NCI-H82 treated with DMSO at 0.1 percent for 48 hours (cell line): Measurements from ENCODE around the gene SMIM26.
A peak's percentile ranks its signal among the peaks of the same experiment; 100 is the strongest.

Source experiments
- DNase-seq: peaks from one replicate; lab custom pipeline; 2025; ENCODE audit not compliant: unreplicated experiment; lab: John Stamatoyannopoulos, UW

Gene SMIM26

DNA sequence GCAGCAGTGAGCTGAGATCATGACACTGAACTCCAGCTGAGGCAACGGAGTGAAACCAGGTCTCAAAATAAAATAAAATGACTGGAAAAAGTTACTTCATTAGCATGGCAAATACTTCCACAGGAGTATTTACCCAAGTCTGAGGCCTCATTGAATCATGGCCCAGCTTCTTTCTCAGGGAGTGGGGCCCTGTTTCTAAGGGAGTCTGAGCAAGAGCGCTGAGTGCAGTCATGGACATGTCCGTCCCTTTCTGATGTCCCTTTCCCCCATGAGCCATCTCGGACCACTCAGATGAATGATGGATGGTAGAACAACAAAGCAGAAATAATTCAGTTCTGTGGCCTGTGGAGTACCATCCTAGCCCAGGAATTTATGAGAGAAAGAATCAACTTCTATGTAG lies 12.8 kb downstream of the SMIM26 start:
- no peak for DNase-seq

DNA sequence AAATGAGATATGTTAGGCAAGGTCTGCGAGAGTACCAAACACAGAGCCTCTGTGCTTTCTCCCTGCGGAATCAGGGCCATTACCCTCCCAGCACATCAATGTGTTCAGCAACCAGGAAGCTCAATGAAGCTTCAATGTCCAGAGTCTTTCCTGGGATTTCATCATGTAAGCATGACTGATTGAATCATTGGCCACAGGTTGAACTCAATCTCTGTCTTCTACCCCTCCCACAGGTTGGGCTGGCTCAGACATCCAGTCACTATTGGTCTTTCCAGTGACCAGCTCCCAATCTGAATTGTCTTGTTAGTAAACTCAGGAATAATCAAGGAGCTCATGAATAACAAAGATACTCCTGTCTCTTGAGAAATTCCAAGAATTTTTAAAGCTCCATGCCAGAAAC lies 17.9 kb downstream of the SMIM26 start:
- DNase-seq = no peak

DNA sequence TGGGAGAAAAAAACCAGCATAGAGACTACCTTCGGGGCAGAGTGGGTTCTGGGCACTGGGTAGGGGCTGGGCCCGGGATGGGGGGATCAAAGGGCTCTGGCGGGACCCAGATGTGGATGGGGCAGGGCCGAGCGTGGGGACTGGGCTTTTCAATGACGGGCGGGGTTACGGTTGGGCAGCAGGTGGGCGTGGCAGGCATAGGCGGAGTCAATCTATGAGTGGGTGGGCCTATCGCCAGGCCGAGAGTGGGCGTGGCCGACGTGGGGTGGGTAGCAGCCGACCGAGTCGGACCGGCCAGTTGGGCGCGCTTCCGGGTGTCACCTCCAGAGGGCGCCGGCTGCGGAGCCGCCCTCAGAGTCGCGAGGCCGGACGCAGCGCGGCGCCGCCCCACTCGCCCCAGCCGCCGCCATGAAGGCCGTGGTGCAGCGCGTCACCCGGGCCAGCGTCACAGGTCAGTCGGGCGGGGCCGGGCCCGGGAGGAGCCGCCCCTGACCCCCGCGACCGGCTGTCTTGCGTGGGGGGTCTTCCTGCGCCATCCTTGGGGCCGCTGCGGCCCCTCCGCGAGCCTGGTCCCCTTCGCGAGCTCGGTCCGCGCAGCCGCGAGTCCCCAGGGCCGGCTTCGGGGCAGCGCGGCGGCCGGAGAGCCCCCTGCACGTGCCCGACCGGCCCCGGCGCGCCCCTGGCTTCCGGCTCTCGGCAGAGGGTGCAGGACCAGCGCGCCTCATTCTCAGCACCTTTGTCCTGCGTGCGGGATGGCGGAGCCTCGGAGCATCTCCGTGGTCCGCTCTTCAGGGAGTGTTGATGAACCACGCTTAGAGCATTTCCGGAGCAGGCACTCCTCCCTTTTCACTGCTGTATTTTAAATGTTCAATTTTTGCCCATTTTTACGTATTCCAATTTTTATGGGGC lies 20.7 kb downstream of the SMIM26 start, which contains the start of gene DTD1:
TSS of gene DTD1 (plus strand) at position 390 of the 909 bp plus-strand sequence. CDS start at position 409, 19 bp downstream.
- DNase-seq = peak; percentile 67

DNA sequence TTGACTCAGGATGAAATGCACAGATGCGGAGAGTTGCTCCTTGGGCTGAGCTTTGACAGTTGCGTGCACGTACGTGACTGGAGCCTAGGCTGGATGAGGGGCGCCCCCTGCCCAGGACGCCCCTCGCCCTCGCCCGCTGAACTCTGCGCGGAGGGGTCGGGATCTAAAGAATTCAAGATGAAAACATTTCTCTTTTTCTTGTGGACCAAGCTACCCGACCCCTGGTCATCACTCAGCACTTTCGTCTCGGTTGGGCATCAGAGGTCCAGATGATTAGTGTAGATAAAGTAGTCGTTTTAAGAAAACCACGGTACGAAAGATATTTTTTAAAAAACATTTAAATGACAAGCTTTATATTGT lies 21.3 kb downstream of the SMIM26 start:
- peak; percentile 39 for DNase-seq

DNA sequence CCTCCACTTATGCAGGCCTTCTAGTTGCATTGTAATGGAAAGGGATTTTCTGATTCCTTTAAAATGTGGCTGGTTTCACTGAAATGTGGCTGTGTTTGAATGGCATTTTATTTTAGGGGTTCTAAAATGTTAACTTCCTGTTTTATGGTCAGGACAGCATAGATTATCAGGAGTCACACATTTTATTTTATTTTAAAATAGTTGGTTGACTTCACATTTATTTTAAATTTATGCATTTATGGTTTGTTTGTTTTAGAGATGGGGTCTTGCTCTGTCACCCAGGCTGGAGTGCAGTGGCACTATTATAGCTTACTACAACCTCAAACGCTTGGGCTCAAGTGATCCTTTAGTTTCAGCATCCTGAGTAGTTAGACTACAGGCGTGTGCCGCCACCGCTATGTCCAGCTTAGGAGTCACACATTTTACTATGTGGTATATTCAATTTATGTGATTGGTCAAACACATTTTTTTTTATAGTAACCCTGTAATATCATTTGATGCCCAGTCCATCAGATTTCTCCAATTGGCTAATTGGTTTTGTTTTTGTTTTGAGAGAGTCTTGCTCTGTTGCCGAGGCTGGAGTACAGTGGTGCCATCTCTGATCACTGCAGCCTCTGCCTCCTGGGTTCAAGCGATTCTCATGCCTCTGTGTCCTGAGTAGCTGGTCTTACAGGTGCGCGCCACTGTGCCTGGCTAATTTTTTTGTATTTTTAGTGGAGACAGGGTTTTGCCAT lies 22.9 kb downstream of the SMIM26 start:
- DNase-seq = no peak

DNA sequence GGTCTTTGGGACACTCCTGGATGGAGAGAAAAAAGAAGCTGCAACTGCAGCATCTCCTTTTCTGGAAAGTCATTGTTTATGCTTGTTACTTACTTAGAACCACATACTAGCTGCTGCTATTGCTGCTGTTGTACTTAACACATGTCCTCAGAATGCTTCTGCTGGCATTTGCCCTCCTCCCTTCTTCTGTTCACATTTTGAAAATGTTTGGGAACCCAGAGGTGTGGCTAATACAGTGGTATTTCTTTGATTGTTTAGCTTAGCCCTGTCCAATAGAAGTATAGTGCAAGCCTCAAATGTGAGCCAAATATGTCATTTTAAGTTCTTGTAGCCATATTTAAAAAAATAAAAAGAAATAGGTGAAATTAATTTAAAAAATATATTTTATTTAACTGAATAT lies 29.0 kb downstream of the SMIM26 start:
- DNase-seq = no peak

DNA sequence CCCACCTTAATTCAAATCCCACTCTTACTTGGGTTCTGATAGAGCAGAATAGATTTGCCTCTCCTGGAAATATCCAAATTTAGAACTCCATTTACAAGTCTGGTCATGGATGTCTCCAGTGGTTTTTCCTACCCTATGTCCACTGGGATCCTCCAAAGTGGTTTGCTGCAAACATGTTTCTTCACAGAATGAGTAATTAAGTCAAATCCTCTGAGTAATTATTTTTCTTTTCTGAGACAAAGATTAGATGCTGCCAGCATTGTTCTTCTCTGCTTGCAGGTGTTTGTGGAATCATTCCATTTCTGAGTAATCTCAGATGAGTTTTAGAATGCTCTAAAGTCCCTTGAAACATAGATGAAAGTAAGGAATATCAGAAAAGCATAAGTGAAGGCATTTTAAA lies 42.5 kb downstream of the SMIM26 start:
- DNase-seq = no peak

DNA sequence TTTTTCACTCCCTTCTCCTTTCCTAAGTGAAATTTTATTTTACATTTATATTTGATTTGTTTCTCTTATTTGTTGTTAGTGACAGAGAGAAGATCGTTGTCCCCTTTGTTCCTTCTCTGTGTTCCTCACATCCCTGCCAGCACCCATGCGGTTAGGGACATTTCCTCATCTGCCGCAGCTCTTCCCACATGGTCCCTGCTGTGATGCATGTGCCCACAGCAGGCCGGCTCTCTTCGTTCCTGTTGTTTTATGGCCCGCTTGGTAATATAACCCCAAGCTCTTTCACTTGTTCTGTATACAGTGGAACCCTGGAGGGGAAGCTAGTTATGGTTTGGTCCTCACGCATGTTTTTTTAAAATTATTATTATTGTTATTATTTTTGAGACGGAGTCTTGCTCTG lies 44.3 kb downstream of the SMIM26 start:
- no peak for DNase-seq

DNA sequence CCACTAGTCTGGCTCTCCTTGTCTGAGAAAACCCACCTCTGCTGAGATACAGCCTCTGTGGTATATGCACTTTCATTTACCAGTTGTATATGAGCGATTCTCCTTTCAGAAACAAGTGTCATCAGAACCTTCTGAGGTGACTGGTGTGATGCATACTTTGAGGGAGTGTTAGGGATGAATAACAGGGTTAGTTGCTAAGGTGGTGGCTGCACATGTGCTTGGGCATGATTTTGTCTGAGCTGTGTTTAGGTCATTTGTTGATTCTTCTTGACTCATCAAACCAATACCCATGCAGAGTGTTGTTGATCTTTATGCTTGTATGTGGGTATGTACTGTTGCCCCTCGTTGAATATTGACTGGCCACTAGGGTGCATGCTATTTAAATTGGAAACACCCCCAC lies 46.3 kb downstream of the SMIM26 start:
- DNase-seq = no peak

DNA sequence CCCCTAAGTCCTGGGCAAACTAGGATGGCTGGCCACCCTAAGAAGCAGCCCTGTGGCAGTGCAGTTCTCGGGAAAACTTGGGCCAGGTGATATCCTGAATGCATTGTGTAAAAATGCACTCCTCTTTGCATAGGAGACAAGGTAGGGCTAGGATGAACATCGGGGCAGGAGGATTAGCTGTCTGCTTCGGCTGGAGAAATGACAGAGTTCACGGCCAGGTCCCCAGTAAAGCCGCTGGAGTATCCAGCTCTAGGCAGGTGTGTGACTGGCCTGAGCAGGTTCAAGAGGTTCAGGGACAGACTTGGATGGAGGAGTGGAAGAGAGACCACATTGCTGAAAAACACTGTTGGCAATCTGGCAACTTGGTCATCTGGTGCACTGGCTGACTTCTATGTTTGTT lies 47.0 kb downstream of the SMIM26 start:
- DNase-seq = no peak

DNA sequence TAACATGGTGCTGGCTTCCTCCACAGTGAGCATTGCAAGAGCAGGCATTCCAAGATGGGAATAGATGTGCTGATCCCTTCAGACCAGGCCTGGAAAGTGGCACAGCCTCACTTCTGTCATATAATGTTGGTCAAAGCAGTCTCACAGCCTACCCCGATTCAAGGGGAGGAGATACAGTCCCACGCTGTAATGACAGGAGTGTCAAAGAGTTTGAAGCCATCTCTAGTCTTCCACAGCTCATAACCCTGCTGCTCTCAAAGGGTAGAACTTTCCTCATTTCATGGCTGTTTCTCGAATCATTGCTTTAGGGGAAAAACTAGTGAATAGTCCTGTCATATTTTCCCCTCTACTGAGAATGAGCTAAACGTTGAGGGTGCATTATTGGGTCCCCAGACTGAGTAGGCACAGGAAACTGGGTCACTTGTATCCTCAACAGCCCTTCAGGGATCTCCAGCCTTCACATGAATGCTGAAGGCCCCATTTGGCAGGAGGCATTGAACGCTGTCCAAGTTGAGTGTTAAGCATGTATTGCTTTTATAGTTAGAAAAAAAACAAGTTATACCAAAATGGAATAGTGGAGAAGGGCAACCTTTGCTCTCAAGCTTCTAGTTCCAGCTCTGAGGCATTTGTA lies 47.9 kb downstream of the SMIM26 start:
- no peak for DNase-seq
